Heart right ventricle (tissue), 16 donors: ENCODE data around the gene PTPN2. TPM values are rescaled to one million over a fixed set of nuclear protein-coding genes. Genes with fewer than 3 reads are reported as not detected.
A peak's percentile ranks its signal among the peaks of the same experiment; 100 is the strongest.

ENCODE experiments used
- ATAC-seq, 8 donors: fragments of 200-7000 bp; cut with Tn5 transposase; one replicate each; pipeline ENCODE4 v1.9.1; 2020; ENCODE audit warnings: mild to moderate bottlenecking in 8 of 8, moderate library complexity in 8 of 8, moderate number of reproducible peaks in 1 of 8
- DNase-seq, 2 donors: peaks; one replicate each; pipeline ENCODE4 v3.0.0-alpha.2; 2020
- H3K27ac ChIP-seq, 10 donors: fragments of 200-600 bp; sonication (generic) in 2 of 10; one replicate each; pipeline versions ENCODE4 v1.5.0 to v1.8.0; 2020 to 2022; ENCODE audit warnings: mild to moderate bottlenecking in 3 of 10
- H3K27me3 ChIP-seq, 7 donors: fragments of 200-600 bp; one replicate each; pipeline ENCODE4 v1.8.0; 2021 to 2022; ENCODE audit warnings: mild to moderate bottlenecking in 2 of 7
- H3K36me3 ChIP-seq, 9 donors: fragments of 200-600 bp; sonication (generic) in 1 of 9; one replicate each; pipeline versions ENCODE4 v1.5.0 to v1.8.0; 2020 to 2022; ENCODE audit warnings: mild to moderate bottlenecking in 2 of 9
- H3K4me1 ChIP-seq, 9 donors: fragments of 200-600 bp; sonication (generic) in 1 of 9; one replicate each; pipeline versions ENCODE4 v1.5.0 to v1.8.0; 2020 to 2022; ENCODE audit warnings: mild to moderate bottlenecking in 4 of 9
- H3K4me3 ChIP-seq, 10 donors: fragments of 200-600 bp; sonication (generic) in 2 of 10; one replicate each; pipeline versions ENCODE4 v1.5.0 to v1.8.0; 2020 to 2022; ENCODE audit warnings: mild to moderate bottlenecking in 7 of 10, moderate library complexity in 2 of 10
- H3K9me3 ChIP-seq, 11 donors: fragments of 200-600 bp in 10 of 11; sonication (generic) in 2 of 11; one replicate each; pipeline versions ENCODE4 v1.5.0 to v1.8.0; 2013 to 2022; ENCODE audit warnings: mild to moderate bottlenecking in 2 of 11, control low read depth in 1 of 11, moderate library complexity in 1 of 11
- WGBS, 2 donors: extraction: QIAGEN DNeasy Blood & Tissue Kit; methylation state at CpG; one replicate each; pipeline ENCODE4 v1.1.7; 2013; ENCODE audit warnings: inconsistent platforms in 1 of 2; 5-methylcytosine and 5-hydroxymethylcytosine counted together
- intact Hi-C, 10 donors: fragments of 100-400 bp; cut with DNase I; formaldehyde crosslinking; loops; one replicate each; pipeline versions ENCODE4 v1.11.1 to v1.14.2; 2022
- long read RNA-seq, 3 donors: library from polyadenylated mRNA; unstranded; transcript quantifications; one replicate each; pipeline ENCODE4 v2.0.0, GENCODE V29; 2020 to 2021
- polyA plus RNA-seq, 2 donors: library from polyadenylated mRNA; stranded (reverse); fragments of 200-250 nt; gene quantifications; one replicate each; pipeline ENCODE4 v1.2.3, GENCODE V29; 2013
- total RNA-seq, 10 donors: library from RNA; stranded (reverse); fragmentation: NEBNext Ultra II Directional in 3 of 10; extraction: Animal tissue kit (Norgen Biotek cat#: 25700) in 3 of 10; gene quantifications; one replicate each; pipeline versions ENCODE4 v1.2.1 to v1.2.4, GENCODE V29; 2021 to 2023
- TF ChIP-seq, protein P1 (sequence below), 9 donors: fragments of 200-600 bp; sonication (generic) in 2 of 9; IDR thresholded peaks; one replicate each; pipeline versions ENCODE4 v1.5.0 to v1.8.0; 2021 to 2022; ENCODE audit warnings: antibody characterized with exemption in 9 of 9, mild to moderate bottlenecking in 5 of 9, moderate library complexity in 1 of 9
- donor health status: Arrhythmogenic right ventricular cardiomyopathy.
- donor health status: ischemic (EF 13 %, LVEDD 7.1; RV severe dilation, severe dysfunction).
- donor health status: healthy with polysubstance abuse.
- donor health status: DM: no; HTN: yes; CAD: no.
- donor health status: DM: no; HTN: no; CAD: no.
- donor health status: ischemic (EF 25% LVEDD 6.9; RV normal size, moderate dysfunction).
- donor health status: ischemic (EF 25% LVEDD 5.7; RV mildly dilated, moderate dysfunction).
- donor health status: healthy.
- donor health status: DM: yes; HTN: yes; CAD: no.
- donor health status: Ischemic cardiomyopathy.
- donor health status: ischemic (EF 35%, LVEDD 5.7; RV mildly dilated, moderate dysfunction).
- donor health status: nonischemic (EF 11% LVEDD 7.7; RV severe dilation, severe dysfunction).
- donor health status: DM: yes; HTN: yes; CAD: no.
- donor health status: PGD.
- donor health status: ischemic (EF 29% LVEDD 5.4; RV normal size, mild dysfunction).
- donor health status: nonischemic (EF 23%, LVEDD 6.1; RV moderate dilation, normal function).

PTPN2 gene
- total RNA-seq (10 to 100 TPM; 10.5 to 19.5 (median 13.5) TPM), polyA plus RNA-seq (10 to 100 TPM; 11.8 to 16.6 TPM)
- long read RNA-seq, donor 1, transcript PTPN2-202 (10 exons, 1,706 nt) = major isoform, 9 of 15 reads
- long read RNA-seq, donor 1, partial matches to known transcripts = 0 of 15 reads
- long read RNA-seq, donor 1, other reads (novel, unspliced or antisense) = 4 of 15 reads
- long read RNA-seq, donor 2, transcript PTPN2-201 (9 exons, 3,467 nt) = minor isoform, 6 of 23 reads
- long read RNA-seq, donor 2, transcript PTPN2-202 (10 exons, 1,706 nt) = major isoform, 12 of 23 reads
- long read RNA-seq, donor 2, partial matches to known transcripts = 1 of 23 reads
- long read RNA-seq, donor 2, other reads (novel, unspliced or antisense) = 3 of 23 reads
- long read RNA-seq, donor 3, transcript PTPN2-201 (9 exons, 3,467 nt) = minor isoform, 8 of 40 reads
- long read RNA-seq, donor 3, transcript PTPN2-202 (10 exons, 1,706 nt) = major isoform, 24 of 40 reads
- long read RNA-seq, donor 3, partial matches to known transcripts = 1 of 40 reads
- long read RNA-seq, donor 3, other reads (novel, unspliced or antisense) = 7 of 40 reads

DNA sequence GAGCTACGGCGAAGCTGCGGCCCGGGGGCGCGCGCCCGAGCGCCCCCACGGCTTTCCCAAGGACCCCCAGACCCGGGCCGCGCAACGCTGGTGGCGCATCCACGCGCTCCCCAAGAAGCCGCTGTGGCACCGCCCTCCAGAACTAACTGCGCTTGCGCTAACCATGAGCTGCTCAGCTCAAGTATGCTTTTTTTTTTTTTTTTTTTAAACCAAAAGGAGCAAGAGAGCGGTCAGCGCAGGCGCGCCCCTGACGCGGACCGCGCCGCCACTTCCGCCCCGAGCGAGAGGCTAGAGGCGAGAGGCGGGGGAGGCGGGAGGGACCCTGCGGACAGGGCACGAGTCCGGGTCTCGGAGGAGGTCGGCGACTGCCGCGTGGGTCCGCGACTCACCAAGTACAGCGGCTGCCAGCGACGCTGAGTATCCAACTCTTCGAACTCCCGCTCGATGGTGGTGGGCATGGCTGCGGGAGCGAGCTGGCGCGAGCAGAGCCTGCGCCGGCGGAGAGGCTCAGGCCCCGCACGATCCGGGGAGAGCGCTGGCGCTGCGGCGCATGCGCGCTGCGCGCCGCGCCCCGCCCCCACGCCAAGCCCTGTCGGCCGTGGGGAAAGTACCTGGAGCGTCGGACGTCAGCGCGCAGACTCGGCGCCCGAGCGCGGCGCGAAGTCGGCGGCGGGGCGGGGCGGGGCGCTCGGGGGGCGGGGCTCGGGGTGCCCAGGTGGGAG, at the start of gene PTPN2:
Gene PTPN2 (minus strand): TSS at position 554 of the 722 bp plus-strand sequence. CDS start 96 bp downstream, at position 458.
- TF ChIP-seq, protein P1, sequence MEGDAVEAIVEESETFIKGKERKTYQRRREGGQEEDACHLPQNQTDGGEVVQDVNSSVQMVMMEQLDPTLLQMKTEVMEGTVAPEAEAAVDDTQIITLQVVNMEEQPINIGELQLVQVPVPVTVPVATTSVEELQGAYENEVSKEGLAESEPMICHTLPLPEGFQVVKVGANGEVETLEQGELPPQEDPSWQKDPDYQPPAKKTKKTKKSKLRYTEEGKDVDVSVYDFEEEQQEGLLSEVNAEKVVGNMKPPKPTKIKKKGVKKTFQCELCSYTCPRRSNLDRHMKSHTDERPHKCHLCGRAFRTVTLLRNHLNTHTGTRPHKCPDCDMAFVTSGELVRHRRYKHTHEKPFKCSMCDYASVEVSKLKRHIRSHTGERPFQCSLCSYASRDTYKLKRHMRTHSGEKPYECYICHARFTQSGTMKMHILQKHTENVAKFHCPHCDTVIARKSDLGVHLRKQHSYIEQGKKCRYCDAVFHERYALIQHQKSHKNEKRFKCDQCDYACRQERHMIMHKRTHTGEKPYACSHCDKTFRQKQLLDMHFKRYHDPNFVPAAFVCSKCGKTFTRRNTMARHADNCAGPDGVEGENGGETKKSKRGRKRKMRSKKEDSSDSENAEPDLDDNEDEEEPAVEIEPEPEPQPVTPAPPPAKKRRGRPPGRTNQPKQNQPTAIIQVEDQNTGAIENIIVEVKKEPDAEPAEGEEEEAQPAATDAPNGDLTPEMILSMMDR (IDR thresholded peaks at IDR 0.05) = no peak

DNA sequence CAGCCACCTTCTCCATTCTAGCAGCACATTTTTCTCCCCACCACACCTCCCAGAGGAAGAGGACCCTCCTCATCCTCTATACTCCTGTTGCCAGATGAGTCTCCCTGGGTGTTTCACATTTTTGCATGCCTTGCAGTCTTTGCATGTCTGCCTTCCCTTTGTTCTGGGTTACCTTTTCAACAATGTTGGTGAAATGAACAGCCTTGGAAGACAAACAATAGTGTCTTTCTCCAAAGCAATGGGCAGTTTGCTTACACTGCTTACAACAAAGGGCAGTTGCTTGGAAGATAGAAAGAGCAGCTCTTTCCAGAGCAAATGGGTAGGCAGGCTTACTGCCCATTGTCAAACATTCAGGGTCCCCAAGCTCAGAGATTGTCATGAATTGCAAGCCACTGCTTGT, 49.3 kb upstream of the PTPN2 start:
- Histone ChIP-seq H3K9me3 (no peaks in the 10 kb centered on the region), H3K27me3 (no peaks in the 10 kb centered on the region), H3K27ac (no peak overlapping the region), H3K4me3 (no peak overlapping the region), H3K36me3 (no peaks in the 10 kb centered on the region), H3K4me1 (peaks cover 0 to 8% (median 0%) of the 10 kb centered on the region in 9 donors)
- DNase-seq = no peak
- no peak for ATAC-seq
- TF ChIP-seq, protein P1 (IDR thresholded peaks at IDR 0.05) = no peak
- intact Hi-C loops = loop anchor here in 7 of 10 donors (5.0 to 10.0 kb wide), 6 partner anchors 41 to 559 kb away; partner anchors contain the start of gene AFG3L2 (in 1 of the 7)

More for the DNA sequence above, at the start of gene PTPN2:
- H3K9me3 ChIP-seq = no peaks in the 10 kb centered on the region
- DNase-seq (peak; percentile 93 to 95), ATAC-seq (peak; percentile 95 to 98 (median 96))
- peak within 1 kb of the TSS; percentile 98 to 100 (median 100) for H3K27ac ChIP-seq
- peaks cover 0 to 55% (median 22%) of the 10 kb centered on the region in 9 donors for H3K4me1 ChIP-seq
- peaks cover 0 to 3% (median 0%) of the 10 kb centered on the region in 9 donors for H3K36me3 ChIP-seq
- WGBS, 2 donors = 0% methylated on average over 75 to 97 of the region's 97 CpGs
- H3K4me3 ChIP-seq = peak within 1 kb of the TSS; percentile 68 to 93 (median 79)
- H3K27me3 ChIP-seq = no peaks in the 10 kb centered on the region
- intact Hi-C loops = loop anchor here in 4 of 10 donors (1.0 to 5.0 kb wide), 3 partner anchors 42 to 63 kb away; partner anchors contain the start of gene SEH1L (in 2 of the 4)

DNA sequence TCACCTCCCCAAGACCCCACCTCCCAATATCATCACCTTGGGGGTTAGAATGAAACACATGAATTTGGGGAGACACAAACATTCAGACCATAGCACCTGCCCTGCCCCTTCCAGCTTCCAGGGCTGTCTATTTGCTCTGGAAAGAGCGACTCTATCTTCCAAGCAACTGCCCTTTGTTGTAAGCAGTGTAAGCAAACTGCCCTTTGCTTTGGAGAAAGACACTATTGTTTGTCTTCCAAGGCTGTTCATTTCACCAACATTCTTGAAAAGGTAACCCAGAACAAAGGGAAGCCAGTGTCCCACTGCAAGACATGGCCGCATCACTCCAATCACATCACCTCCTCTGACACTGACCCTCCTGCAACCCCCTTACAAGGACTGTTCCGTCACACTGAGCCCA, 46.9 kb upstream of the PTPN2 start:
- no peak overlapping the region for H3K4me3 ChIP-seq
- H3K4me1 ChIP-seq = peaks cover 0 to 8% (median 0%) of the 10 kb centered on the region in 9 donors
- no peak overlapping the region for H3K27ac ChIP-seq
- H3K27me3 ChIP-seq = no peaks in the 10 kb centered on the region
- TF ChIP-seq, protein P1 (IDR thresholded peaks at IDR 0.05) = no peak
- WGBS, 2 donors = 93 to 94% methylated on average over 3 of the region's 3 CpGs
- intact Hi-C loops = loop anchor here in 7 of 10 donors (5.0 to 10.0 kb wide), 6 partner anchors 39 to 556 kb away; partner anchors contain the start of gene AFG3L2 (in 1 of the 7)
- H3K9me3 ChIP-seq = no peaks in the 10 kb centered on the region
- ATAC-seq = no peak
- no peak for DNase-seq
- no peaks in the 10 kb centered on the region for H3K36me3 ChIP-seq

DNA sequence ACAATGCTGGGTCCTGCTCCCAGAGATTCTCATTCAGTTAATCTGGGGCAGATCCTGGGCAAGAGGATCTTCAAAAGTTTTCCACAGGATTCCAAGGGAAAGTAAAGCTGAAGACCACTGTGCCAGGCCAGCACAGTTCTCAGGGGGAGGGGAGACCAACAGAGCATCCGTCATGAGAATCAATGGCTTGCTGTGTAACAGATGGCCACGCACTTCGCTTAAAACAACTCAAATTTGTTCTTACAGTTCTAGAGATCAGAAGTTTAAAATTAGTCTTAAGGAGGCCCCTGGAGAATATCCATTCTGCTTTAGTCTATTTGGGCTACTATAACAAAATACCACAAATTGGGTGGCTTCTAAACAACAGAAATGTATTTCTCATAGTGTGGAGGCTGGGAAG, 46.3 kb upstream of the PTPN2 start:
- DNase-seq (no peak), ATAC-seq (no peak)
- no peaks in the 10 kb centered on the region for H3K36me3 ChIP-seq
- no peak overlapping the region for H3K27ac ChIP-seq
- WGBS, 2 donors = 85% methylated on average over 3 of the region's 3 CpGs
- no peak overlapping the region for H3K4me3 ChIP-seq
- intact Hi-C loops = loop anchor here in 7 of 10 donors (5.0 to 10.0 kb wide), 6 partner anchors 38 to 556 kb away; partner anchors contain the start of gene AFG3L2 (in 1 of the 7)
- H3K4me1 ChIP-seq = peaks cover 0 to 8% (median 0%) of the 10 kb centered on the region in 9 donors
- H3K27me3 ChIP-seq = no peaks in the 10 kb centered on the region
- TF ChIP-seq, protein P1 (IDR thresholded peaks at IDR 0.05) = no peak
- no peaks in the 10 kb centered on the region for H3K9me3 ChIP-seq
